Activated gamma-delta T cell treated with anti-CD3 and anti-CD28 coated beads, Interleukin-2, amount 50 U/mL, for 16 hours (primary cell): ENCODE data around the gene PPIP5K1.
"Not testable (repeated sequence)": the region's sequence is repeated elsewhere in the genome, so short reads cannot be mapped to it uniquely, and the experiment has no call there.

ENCODE experiments used
- DNase-seq: peaks from one replicate; pipeline ENCODE4 v3.0.0-alpha.2; 2020; ENCODE audit warnings: low read depth

The PPIP5K1 gene

GRCh38 chr15:43545426-43545825 is 44.6 kb downstream of the PPIP5K1 start:
- no peak for DNase-seq

GRCh38 chr15:43544266-43544665 is 45.7 kb downstream of the PPIP5K1 start:
- DNase-seq: no peak

DNA sequence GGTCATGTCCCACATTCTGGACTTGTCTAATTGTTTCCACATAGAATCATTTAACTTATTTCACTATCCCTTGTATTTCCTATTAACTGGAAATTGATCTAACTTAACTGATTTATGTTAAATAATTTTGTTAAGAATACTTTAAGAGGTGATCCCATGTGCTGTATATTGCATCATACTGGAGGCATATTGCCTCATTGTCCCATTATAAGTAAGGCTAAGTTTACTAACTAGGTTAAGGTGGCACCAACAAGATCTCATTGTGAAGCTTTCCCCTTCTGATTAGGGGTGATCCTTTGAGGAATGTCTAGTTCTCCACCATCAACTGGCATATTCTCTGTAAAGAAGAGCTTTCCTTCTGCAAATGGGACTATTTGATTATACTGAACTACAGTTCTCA is 48.2 kb downstream of the PPIP5K1 start:
- no peak for DNase-seq

DNA sequence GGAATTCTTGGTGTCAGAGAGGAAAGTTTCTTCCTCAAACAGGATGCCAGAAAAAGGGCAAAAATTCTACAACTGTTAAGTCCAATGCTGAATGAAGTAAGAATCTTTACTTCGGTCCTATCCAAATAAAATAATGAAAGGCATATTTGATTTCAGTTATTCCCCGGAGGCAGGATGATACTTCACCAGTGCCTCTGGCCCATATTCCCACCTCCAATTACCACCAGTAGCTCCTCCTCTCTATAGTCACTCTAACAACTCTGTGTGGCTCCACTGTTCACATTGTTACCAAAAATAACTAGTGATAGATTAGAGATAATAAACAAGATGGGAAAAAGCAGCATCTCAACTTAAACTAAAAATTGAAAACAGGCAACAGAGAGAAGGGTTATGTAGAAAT is 51.9 kb downstream of the PPIP5K1 start:
- no peak for DNase-seq

DNA sequence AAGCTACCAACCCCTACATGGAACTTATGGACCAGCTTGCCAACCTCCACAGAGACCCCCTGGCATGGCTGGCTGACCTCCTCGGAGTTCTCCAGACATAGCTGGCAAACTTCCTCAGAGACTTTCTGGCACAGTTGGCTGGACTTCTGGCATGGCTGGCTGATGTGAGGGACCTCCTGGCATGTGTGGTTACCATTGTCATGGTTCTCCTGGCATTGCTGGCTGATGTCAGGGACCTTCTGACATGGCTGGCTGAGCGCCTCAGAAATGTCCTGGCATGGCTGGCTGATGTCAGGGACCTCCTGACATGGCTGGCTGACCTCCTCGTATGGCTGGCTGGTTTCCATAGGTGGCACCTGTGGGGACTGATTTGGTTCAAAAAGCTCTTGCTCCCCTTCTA is 55.1 kb downstream of the PPIP5K1 start:
- no peak for DNase-seq

- DNase-seq: not testable (repeated sequence)
Observed at GRCh38 chr15:43532826-43533225, 57.2 kb downstream of the PPIP5K1 start.

DNA sequence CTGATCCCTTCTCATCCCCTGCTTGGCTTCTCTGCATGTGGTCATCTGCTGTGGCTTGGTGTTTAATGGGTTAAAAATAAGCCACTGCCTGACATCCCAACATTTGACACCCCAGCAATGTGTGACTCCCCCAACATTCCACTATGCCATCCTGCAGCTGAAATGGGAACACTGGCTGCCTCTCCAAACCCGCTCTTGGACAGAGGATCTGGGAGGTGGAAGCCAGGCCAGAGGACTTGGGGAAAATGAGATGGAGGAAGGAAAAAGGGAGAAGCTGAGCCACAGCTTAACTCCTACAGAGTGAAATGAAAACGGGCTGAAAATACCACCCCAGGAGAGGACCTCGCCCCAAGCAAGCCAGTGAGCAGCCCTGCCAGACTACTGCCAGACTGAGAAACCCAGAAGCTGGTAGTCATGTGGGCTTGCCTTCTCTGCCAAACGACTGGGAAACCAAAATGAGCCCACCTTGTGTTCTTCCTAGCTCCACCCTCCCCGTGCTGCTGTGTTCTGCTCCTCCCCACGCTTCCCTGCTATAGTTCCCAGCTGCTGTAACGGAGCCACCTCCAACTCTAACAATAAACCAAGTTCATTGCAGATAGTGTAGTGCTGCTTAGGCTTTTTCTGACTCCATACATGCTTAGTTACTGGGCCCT is 58.9 kb downstream of the PPIP5K1 start:
- DNase-seq: no peak

DNA sequence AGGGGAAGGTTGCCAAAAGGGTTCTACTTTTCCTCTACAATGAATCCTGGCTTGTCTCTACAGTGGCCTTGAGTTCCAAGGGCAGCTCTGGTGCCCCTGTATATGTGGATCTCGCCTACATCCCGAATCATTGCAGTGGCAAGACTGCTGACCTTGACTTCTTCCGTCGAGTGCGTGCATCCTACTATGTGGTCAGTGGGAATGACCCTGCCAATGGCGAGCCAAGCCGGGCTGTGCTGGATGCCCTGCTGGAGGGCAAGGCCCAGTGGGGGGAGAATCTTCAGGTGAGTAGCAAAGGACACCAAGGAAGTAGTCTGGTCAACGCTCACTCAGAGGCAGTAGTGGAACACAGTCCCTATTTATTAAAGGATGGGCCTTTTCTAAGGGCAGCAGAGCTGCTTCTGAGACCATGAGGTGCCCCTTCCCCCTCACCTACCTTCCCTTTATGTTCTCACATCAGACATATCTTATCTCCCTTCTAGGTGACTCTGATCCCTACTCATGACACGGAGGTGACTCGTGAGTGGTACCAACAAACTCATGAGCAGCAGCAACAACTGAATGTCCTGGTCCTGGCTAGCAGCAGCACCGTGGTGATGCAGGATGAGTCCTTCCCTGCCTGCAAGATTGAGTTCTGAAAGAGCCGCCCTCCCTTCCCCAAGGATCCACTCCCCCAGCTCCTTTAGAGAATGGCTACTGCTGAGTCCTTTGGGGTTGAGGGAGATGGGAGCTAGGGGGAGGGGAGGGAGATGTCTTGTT is 60.2 kb downstream of the PPIP5K1 start:
- DNase-seq: no peak

DNA sequence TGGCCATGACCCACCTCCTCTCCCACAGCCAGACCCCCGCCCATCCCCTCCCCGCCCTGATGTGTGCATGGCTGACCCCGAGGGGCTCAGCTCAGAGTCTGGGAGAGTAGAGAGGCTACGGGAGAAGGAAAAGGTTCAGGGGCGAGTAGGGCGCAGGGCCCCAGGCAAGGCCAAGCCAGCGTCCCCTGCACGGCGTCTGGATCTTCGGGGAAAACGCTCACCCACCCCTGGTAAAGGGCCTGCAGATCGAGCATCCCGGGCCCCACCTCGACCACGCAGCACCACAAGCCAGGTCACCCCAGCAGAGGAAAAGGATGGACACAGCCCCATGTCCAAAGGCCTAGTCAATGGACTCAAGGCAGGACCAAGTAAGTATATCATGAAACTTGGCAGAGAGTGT is 60.9 kb downstream of the PPIP5K1 start:
- no peak for DNase-seq

- DNase-seq: no peak
Observed at GRCh38 chr15:43528542-43529007, 61.4 kb downstream of the PPIP5K1 start.

- no peak for DNase-seq
Observed at GRCh38 chr15:43527802-43528541, 62.0 kb downstream of the PPIP5K1 start.

GRCh38 chr15:43527016-43527801 is 62.8 kb downstream of the PPIP5K1 start:
- DNase-seq: no peak

- DNase-seq: no peak
Observed at GRCh38 chr15:43526261-43526930, 63.6 kb downstream of the PPIP5K1 start.

DNA sequence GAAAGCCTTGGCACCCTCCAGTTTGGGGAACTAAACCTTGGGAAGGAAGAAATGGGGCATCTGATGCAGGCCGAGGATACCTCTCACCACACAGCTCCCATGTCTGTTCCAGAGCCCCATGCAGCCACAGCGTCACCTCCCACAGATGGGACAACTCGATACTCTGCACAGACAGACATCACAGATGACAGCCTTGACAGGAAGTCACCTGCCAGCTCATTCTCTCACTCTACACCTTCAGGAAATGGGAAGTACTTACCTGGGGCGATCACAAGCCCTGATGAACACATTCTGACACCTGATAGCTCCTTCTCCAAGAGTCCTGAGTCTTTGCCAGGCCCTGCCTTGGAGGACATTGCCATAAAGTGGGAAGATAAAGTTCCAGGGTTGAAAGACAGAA is 64.9 kb downstream of the PPIP5K1 start:
- no peak for DNase-seq

DNA sequence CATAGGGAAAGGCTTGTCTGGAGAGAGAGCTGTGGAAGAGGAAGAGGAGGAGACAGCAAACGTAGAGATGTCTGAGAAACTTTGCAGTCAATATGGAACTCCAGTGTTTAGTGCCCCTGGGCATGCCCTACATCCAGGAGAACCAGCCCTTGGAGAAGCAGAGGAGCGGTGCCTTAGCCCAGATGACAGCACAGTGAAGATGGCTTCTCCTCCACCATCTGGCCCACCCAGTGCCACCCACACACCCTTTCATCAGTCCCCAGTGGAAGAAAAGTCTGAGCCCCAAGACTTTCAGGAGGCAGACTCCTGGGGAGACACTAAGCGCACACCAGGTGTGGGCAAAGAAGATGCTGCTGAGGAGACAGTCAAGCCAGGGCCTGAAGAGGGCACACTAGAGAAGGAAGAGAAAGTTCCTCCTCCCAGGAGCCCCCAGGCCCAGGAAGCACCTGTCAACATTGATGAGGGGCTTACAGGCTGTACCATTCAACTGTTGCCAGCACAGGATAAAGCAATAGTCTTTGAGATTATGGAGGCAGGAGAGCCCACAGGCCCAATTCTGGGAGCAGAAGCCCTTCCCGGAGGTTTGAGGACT is 65.7 kb downstream of the PPIP5K1 start:
- DNase-seq: no peak

GRCh38 chr15:43523646-43524045 is 66.4 kb downstream of the PPIP5K1 start:
- no peak for DNase-seq

GRCh38 chr15:43522247-43522646 is 67.8 kb downstream of the PPIP5K1 start:
- no peak for DNase-seq

DNA sequence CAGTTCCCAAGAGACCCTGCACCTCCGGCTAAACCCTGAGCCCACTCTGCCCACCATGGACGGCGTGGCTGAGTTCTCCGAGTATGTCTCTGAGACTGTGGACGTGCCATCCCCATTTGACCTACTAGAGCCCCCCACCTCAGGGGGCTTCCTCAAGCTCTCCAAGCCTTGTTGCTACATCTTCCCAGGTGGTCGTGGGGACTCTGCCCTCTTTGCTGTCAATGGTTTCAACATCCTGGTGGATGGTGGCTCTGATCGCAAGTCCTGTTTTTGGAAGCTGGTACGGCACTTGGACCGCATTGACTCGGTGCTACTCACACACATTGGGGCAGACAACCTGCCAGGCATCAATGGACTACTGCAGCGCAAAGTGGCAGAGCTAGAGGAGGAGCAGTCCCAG is 68.6 kb downstream of the PPIP5K1 start:
- no peak for DNase-seq

DNA sequence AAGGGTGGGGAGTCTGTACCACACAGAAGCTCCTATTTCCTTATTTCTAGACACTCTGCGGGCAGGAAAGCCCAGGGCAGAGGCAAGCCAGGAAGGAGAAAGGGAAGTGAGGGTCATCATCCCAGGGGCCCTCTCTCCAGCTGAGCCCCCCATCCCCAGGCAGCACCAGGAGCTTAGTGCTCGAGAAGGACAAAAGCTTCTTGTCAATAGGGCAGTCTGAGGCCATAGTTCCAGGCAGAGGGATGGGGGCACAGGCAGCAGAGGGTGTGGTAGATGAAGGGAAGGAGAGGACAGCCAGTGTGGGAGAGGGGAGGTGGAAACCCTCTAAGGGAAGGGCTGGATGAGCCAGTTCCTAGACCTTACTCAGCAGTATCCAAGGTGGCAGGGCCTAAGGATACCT is 69.9 kb downstream of the PPIP5K1 start:
- DNase-seq: no peak

- no peak for DNase-seq
Observed at GRCh38 chr15:43519196-43519595, 70.8 kb downstream of the PPIP5K1 start.

GRCh38 chr15:43518197-43518761 is 71.7 kb downstream of the PPIP5K1 start:
- DNase-seq: no peak
